ENCODE results near the gene EXOC4.

DNA sequence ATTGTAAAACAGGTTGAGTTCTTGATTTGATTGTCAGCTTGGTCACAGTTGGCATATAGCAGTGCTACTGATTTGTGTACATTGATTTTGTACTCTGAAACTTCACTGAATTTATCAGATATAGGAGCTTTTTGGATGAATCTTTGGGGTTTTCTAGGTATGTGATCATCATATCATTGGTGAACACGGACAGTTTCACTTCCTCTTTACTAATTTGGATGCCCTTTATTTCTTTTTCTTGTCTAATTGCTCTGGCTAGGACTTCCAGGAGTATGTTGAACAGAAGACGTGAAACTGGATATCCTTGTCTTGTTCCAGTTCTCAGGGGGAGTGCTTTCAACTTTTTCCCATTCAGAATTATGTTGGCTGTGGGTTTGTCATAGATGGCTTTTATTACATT, 86.9 kb downstream of the EXOC4 start:
- TF ChIP-seq, protein P1, sequence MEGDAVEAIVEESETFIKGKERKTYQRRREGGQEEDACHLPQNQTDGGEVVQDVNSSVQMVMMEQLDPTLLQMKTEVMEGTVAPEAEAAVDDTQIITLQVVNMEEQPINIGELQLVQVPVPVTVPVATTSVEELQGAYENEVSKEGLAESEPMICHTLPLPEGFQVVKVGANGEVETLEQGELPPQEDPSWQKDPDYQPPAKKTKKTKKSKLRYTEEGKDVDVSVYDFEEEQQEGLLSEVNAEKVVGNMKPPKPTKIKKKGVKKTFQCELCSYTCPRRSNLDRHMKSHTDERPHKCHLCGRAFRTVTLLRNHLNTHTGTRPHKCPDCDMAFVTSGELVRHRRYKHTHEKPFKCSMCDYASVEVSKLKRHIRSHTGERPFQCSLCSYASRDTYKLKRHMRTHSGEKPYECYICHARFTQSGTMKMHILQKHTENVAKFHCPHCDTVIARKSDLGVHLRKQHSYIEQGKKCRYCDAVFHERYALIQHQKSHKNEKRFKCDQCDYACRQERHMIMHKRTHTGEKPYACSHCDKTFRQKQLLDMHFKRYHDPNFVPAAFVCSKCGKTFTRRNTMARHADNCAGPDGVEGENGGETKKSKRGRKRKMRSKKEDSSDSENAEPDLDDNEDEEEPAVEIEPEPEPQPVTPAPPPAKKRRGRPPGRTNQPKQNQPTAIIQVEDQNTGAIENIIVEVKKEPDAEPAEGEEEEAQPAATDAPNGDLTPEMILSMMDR (IDR thresholded peaks at IDR 0.05) = no peak
- TF ChIP-seq POLR2A (IDR thresholded peaks at IDR 0.05) (no peak), EP300 (IDR thresholded peaks at IDR 0.05) (no peak)

All from ovary (tissue), 3 donors.